Activated T-cell treated with anti-CD3 and anti-CD28 coated beads for 4 hours (primary cell): ENCODE data around the gene ZBTB17.
A peak's percentile ranks its signal among the peaks of the same experiment; 100 is the strongest.
"Not testable (repeated sequence)": the region's sequence is repeated elsewhere in the genome, so short reads cannot be mapped to it uniquely, and the experiment has no call there.

Source experiments
- DNase-seq: peaks from one replicate; pipeline ENCODE4 v3.0.0-alpha.2; 2020

Gene ZBTB17

DNA sequence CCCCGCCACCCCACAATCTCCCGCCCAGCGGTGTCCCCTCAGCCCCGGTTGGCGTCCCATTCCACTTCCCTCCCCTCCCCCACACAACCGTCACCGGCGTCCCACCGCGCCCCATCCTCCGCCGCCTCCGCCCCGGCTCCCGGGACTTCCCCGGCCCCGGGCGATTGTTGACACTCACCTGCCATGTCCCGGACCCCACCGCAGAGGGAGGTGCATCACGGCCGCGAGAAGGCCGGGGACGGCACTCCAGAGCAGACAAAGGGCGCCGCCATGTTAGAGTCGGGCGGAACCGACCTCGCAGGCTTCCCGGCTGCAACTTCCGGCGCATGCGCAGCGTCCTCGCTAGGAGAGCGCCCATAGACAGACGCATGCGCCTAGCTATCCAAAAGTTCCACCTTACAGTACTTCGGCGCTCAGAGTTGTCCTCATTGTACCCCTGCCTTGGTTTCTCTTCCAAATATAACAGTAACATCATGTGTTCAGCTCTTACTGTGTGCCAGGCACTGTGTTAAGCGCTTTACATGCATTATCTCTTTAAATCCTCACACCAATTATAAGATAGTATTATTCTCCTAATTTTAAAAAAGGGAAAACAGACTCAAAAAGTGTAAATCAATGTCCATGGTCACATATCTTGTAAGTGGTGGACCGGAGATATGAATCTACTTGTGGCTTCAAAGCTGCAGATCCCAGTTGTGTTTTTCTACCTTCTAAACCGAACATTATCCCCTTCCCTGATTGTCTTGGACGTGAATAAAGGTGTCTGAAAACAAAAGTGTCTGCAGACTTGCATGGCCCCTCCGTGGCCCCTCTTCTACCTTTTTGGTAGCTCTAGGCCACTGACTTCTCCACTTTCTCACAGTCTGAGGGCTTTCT lies at the start of gene ZBTB17:
Gene ZBTB17 (minus strand): TSS at position 297 of the 876 bp plus-strand sequence. CDS start 27,606 bp downstream, outside the sequence.
- peak; percentile 95 for DNase-seq

DNA sequence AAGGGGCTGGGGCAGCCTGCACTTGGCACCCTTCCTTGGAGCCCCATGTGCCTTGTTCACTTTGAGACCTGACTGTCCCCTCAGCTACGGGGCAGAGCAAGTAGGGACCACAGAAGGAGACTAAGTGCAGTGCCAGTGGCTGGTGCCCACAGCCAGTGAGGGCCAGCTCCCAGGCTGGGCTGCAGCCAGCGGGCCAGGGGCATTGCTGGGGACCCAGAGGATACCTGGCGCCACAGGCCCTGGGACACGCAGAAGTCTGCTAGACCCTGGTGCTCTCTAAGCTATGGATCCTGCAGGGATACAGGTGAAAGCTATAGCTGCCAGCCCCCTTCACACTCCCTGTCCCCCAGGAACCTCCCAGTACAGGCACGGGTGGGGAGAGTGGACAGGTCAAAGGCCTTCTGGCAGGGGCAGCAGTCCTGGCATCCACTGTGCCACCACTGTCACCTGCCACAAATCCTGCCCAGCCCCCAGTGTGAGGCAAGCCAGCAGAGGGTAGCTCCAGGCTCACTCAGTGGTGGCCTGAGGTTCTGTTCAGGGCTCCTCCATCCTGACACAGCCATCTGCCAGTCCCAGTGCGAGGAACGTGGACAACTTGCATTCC lies 47.3 kb upstream of the ZBTB17 start:
- DNase-seq = no peak

DNA sequence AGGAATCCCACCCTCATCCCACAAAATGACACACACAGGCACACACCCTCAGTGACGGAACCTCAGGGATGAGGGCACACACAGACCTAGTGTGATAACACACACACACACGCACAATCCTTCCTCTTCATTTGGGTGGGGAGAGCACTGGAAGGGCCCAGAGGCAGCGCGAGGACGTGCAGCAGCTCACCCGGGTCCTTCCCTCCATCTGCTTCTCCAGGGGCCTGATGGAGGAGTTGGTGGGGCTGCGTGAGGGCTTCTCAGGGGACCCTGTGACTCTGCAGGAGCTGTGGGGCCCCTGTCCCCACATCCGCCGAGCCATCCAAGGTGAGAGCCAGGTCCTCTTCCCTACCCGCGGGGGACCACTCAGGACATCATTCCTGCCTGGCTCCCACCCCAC lies 46.5 kb upstream of the ZBTB17 start:
- no peak for DNase-seq

DNA sequence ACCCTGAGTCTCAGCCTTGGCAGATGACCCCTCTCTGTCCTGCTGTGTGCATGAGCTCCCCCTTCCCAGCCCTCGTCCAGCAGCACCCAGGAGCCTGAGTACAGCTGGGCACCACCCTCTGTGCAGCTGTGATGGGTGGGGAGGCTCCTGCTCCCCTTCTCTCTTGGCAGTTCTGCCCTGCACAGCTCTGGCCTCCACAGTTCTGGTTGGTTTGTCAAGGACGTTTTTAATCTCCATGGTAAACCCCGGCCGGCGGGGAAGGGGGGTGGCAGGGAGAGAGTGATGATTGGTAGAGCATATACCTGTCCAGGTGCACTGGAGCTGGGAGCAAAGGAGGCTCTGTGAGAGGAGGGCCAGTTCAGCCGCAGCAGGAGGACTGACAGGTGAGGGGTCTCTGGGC lies 45.8 kb upstream of the ZBTB17 start, which contains the start of gene CLCNKA:
Gene CLCNKA (plus strand): TSS at position 356 of the 400 bp plus-strand sequence. CDS start 584 bp downstream, outside the sequence.
- no peak for DNase-seq

DNA sequence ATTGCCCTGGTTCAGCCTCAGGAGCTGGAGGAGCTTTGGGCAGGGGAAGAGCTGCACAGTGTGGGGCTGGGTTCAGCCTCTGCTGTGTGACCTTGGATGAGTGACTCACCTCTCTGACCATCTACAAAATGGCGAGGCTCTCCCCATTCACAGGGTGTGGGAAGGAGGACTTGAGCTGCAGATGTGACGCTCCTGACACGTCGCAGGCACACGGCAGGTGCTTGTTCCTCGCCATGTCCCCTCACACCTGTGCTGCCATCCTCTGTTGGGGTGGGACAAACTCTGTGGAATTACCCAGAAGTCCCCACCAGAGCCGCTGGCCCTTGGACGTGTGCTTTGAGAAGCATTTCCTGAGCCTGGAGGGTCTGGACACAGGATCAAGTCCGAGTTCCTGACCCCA lies 45.0 kb upstream of the ZBTB17 start:
- DNase-seq = not testable (repeated sequence)

DNA sequence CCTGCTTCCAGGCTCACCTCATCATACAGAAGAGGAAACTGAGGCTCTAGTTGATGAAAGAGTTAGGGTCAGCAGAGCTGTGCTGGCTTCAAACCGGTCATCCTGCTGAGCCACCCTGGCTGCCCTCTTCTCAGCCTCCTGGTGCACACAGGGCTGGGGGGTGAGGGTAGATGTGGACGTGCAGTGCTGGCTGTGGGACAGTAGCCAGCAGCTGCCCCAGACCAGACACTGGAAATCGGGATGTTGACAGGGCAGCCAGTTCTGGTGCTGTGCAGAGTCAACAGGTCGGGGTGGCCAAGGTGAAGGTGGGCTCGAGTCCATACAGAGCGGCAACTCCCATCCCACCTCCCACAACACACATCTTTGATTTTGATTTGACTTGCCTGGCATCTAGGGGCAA lies 44.4 kb upstream of the ZBTB17 start:
- no peak for DNase-seq

DNA sequence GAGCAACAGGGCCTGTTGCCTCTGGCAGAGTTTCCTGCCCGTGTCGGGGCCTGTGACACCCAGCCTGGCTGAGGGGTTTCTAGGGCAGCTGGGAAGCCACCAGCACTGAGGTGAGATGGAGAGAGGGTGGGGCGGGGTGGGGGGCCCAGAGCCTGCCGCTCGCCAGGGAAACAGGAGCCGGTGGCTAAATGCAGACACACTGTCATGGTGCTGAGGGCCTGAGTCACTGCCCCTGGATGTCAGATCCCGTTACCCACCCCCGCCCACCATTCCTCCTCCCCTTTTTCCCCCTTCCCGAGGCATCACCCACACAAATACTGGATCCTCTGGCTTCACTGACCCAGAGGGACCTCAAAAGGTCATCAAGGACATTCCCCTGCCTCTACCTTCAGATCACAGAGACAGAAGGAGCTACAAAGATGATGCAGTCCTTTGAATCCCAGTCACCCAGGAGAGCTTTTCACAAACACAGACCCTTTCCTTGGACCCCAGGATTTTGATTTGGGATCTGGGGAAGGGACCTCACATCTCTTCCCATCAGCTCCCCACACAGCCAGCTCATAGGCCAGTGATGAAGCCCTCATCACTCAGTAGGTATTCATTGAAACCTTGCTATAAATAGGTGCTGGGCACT lies 43.9 kb upstream of the ZBTB17 start:
- no peak for DNase-seq

DNA sequence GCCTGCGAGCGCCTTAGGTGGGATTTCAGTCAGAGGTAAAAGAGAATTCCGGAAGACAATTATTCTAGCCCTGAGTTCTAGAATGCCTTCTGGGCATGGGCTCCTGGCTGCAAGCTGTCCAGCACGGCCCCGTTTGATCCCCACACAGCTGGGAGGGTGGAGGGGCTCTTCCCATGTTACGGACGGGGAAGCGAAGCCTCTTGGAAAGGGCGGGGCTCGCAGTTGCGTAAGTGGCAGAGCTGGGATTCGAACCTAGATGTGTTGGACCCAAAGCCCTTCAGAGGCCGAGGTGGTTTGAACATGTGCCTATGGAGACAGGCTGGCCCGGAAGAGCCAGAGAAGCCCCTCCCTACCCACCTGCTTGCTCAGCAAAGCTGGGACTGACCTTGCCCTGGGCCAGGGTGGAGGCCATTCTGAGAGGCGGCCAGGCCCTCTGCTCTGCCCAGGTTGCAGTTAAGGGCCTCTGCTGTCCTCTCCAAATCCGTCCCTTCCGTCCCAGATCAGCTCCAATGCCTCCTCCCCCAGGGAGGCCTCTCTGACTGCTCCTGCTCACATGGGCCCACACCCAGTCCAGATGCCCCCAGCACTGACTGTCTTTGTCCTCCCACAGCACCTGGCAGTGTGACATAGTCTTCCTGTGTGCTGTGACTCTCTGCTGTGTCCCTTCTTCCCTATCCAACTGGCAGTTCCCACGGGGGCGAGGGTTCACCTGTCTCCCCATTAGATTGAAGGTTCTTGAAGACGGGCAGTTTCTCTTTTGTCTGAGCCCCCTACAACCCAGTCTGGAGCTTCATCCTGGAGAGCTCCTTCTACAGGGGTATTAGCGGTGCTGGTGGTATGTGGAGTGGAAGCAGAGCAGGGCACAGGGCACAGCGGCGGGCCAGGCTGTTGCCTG lies 43.1 kb upstream of the ZBTB17 start:
- DNase-seq = no peak

DNA sequence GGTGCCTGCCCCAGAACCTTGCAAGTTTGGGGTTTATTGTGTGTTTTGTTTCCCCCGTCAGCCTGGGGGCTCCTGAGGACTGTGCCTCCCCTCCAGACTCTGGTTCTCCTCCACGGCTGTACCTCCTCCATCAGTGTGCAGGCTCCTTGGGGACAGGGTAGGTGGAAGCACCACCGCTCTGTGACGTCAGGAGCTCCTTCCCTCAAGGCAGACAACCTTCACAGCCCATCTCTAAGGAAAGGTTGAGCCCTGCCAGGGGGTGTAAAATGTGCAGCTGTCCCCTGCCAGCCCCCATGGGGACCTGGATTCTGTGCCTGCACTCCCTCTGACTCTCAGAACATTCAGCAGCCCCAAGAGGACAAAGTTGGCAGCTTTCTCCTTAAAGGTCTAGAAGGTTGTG lies 42.4 kb upstream of the ZBTB17 start:
- no peak for DNase-seq

DNA sequence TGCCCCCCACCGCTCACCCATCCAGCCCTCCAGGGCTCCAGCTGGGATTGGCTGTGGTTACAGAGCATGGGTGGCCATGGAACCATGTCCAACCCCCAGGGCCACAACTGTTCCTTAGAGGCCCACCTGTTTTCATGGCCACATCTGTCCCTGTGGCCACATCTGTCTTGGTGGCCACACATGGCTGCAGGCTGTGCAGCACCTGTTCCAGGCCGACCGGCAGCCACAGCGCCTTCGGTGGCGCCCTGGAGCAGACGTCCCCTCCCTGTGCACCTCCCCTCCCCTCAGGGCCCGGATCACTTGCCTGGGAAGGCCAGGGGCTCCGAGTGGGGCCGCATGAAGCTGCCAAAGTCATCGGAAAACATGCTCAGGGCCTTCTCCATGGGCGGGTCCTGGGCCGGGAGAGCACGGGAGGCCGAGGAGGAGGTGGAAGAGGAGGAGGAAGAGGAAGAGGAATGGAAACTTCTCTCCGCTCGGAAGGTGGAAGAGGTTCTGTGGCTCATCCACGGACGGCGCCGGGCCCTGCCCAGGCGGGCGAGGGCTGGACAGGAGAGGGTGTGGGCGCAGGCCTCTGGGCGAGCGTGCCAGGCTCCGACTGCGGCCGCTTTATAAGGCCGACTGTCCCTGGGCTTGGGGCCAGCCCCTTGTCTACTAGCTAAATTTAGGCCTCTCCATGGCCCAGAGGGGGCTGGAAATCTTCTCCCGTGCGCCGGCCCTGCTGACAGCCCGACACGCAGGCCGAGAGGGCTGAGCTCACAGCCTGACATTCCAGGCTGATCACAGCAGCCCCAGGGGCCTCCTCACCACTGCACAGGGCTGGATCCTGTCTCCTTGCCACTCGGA lies 41.8 kb upstream of the ZBTB17 start, which contains the start of gene HSPB7:
Gene HSPB7 (minus strand): TSS at position 583 of the 843 bp plus-strand sequence. CDS start 80 bp downstream, at position 503.
- no peak for DNase-seq

DNA sequence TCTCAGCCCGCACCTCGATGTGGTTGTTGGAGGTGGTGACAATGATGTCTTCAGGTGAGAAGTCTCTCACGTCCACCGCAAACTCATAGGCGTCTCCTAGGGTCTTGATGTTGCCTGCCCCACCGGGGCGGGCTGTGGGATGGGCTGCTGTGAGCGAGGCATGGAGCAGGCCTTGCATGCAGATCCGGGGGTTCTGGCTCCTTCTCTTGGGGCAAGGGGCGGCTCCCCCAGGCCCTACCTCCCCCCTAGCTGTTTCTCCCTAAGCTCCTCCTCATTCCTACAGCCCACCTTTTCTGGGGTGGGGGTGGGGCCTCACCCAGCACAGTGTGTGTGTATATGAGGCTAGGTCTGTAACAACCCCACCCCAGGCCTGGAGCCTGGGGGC lies 41.2 kb upstream of the ZBTB17 start:
- no peak for DNase-seq

DNA sequence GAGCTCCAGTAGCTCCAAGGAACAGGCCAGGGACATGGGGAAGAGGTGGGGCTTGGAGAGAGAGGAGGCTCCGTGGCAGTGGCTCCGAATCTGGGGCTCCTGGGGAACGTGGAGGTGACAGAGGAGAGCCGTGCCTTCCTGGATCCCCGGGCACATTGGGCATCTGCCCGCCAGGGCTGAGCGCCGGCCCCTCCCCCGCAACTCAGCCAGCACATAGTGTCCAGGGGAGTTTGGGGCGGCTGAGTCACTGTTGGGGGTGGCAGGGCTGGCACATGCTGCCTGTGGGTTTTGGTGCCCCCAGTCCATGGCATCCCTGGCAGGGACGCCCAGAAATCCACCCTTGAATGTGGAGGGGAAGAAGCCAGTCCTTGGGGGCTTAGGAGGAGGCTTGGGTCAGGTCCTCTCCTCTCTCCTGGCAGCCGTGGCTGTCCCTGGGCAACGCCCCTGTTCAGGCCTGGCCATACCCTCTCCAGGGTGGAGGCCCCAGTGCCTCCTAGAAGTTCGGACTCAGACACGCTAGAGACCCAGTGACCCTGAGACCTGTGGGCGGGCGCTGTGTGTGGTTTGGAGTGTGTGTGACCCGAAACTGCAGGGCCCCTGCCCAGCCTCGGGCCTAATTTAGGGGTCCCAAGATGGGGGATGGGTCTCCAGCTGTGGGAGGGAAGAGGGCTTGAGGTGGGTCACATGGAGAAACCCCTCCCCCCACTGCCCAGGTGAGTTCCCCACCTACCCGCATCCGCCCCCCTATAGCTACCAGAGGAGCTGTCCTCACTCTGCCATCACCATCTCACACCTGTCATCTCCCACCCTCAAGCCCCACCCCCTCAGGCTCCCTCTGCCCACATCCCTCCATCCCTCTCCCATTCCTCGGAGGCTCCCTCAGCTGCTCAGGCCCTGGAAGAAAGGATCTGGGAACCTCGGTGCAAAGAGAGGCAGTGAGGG lies 40.3 kb upstream of the ZBTB17 start:
- no peak for DNase-seq

DNA sequence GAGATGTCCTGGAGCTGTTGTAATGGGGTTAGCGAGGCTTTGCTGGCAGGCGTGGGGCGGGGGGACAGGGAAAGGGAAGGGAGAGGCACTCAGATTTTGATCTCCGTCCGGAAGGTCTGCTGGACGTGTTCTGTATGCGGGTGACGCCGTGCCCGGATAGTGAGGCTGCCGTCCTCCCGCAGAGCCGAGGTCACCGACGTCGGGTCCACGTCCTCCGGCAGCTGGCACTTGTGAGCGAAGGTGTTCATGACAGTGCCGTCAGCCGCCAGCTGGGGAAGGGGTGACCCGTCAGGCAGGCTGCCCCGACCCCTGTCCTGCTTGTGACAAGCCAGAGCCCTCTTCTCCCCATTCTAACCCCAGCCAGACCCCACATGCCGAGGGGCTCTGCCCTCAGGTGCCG lies 39.6 kb upstream of the ZBTB17 start:
- DNase-seq = no peak

DNA sequence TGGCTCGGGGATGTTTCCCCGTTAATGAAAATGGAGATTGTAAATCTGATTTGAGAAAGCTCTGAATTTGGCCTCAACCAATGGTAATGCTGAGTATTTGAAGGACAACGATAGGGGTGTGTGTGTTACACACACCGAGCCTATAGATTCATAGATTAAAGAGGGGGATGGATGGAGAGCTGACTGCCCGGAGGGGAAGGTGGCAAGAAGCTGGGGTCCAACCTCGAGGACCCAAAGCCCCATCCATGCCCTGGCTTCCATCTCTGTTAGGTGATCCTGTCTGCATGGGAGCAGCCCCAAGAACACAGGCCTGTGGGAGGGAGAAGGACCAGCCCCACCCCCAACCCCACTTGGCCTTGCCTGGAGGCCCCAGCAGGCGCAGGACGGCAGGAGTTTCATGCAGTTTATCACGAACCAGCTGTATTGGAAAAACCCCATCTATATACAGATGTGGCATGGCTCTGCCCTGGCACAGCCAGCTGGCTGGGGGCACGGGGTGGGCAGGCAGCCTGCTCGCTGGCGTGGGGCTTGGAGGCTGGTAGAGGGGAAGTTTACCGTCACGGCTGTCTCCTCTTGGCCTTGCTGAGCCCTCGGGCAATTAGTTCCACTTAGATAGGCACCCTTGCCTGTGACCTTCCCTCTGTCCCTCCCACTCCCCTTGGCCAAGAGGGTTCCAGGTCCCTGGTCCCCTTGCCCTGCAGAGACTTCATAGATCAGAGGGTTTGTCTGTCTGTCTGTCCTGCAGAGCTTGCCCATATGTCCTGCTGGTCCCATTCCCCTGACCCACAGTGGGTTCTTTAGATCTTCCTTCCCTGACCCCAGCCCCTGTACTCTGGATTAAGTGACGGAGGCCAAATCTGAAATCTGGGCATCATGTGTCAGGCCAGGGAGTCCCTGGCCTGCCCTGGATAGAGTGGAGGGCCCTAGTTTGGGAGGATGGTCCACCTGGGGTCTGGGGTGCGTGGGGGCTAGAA lies 38.9 kb upstream of the ZBTB17 start:
- no peak for DNase-seq

DNA sequence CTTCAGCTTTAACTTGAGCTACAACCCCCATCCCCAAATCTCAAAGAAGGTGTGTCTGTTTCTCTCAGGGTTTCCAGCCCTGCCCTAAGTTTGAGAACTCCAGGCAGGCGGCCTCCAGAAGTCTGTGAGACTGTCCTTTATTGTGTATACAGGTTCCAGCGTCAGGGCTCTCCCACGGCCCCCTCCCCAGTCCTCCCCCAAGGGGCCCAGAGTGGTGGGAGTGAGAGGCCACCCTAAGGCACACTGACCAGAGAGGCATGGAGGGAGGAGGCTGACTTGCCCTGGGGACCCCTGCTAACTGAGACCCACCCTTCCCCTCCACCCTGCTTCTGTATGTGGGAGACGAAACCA lies 38.0 kb upstream of the ZBTB17 start:
- no peak for DNase-seq

DNA sequence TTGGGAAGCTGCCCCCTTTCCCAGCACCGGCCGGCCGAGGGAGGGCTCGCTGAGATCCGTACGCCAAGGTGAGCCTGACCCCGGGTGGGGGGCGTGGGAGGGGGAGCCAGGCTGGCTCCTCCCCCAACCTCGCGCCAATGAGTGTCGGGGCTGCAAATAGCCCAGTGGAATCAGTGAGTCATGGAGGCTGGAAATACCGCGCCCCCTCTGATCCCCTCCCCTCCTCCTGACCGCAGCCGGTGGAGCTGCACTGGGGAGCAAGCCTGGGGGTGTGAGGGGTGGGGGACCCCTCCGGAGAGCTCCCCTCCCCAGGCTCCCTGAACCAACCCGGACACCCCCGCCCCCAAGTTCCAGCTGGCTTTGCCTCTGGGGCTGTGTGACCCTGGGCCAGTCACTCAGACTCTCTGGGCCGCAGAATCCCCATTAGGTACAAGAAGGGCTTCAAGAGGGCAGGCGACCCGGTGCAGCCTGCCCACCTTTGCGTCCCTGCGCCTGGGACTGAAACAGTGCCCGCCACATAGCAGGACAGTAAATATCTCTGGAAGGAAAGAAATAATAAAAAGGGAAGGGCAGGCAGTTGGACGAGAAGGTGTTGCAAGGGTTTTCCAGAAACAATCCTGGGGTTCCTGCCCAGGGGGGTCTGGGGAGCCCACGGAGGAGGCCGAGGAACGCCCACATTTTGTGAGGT lies 37.5 kb upstream of the ZBTB17 start:
- DNase-seq = peak; percentile 51

DNA sequence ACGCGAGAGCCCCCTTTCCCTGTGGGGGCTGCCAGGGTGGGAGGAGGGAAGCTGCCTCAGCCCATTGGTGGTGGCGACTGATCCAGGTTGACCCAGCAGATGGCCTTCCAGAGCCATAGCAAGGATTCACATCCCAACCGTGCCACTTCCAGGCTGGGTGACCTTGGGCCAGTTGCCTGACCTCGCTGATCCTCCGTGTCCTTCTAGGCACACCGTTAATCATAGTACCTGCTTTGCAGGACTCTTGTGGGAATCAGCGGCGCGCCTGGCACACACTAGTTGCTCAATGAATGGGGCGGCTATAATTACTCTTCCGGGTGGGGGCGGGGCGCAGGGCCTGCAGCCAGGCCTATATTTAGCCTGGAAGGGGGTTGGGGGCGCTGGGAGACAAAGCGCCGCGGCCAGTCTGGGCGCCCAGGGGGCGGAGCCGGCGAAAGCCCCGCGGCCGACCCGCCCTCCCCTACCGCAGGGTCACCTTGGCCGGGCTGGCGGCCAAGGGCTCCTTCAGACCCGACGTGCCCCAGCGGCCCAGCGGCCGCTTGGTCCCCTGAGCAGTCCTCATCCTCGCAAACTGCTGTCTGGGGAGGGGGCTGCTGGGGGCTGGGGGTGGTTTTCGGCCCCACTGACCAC lies 36.8 kb upstream of the ZBTB17 start:
- no peak for DNase-seq

DNA sequence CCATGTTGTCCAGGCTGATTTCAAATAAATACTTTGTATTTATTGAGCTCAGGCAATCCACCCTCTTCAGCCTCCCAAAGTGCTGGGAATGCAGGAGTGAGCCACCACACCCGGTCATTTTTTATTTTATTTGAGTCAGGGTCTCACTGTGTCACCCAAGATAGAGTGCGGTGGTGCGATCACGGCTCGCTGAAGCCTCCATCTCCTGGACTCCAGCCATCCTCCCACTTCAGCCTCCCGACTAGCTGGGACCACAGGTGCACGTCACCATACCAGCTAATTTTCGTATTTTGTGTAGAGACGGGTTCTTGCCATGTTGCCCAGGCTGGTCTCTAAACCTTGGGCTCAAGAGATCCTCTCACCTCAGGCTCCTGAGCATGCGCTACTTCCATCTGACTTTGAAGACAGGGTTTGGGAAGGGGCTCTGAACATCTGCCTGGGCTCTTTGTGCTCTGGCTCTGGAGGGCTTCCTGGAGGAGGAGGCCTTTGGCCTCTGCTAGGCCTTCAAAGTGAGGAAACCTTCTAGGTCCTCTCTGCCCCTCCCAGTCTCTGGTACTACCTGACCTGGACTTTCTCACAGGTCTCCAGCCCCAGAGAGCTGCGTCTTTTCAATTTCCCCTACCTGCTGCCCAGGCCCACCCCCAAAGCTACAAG lies 36.2 kb upstream of the ZBTB17 start:
- no peak for DNase-seq
